Measurements from ENCODE around the gene FGF14.

GRCh38 chr13:101828119-101828518 lies 573.7 kb downstream of the FGF14 start:
- TF ChIP-seq POLR2AphosphoS5 (IDR thresholded peaks at IDR 0.05; ENCODE audit: insufficient read depth, low read depth, low read length) (no peak), MYC (IDR thresholded peaks at IDR 0.05; ENCODE audit: low read depth, low read length) (no peak), POLR2A (IDR thresholded peaks at IDR 0.05; ENCODE audit: low read depth, low read length) (no peak), CTCF (IDR thresholded peaks at IDR 0.05; ENCODE audit: extremely low read depth in 1 of 2, insufficient read depth in 1 of 2, low read depth in 1 of 2, low read length in 2 of 2) (no peak)
